ENCODE measurements around the gene ZNRD2.
A peak's percentile ranks its signal among the peaks of the same experiment; 100 is the strongest.

Gene ZNRD2

DNA sequence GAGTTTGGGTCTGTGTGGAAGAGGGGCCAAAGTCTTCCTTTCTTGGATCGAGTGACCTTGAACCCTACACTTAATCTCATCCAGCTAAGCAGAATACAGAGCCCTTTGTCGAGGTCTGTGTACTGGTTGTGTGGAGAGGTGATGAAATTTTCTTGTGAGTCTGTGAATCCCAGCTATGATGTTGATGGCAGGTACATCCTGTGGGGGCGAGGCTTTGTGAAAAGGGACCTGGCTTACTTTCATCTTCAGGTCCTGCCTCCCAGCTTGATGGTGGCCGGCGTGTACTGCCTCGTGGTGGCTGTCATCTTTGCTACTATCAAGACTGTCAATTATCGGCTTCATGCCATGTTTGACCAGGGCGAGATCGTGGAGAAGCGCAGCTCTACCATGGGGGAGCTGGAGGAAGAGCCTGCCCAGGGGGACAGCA lies 46.3 kb downstream of the ZNRD2 start:
- H3K4me3 ChIP-seq (ENCODE audit: low read depth, low read length) = peak overlapping the region; percentile 90
- TF ChIP-seq, protein P1, sequence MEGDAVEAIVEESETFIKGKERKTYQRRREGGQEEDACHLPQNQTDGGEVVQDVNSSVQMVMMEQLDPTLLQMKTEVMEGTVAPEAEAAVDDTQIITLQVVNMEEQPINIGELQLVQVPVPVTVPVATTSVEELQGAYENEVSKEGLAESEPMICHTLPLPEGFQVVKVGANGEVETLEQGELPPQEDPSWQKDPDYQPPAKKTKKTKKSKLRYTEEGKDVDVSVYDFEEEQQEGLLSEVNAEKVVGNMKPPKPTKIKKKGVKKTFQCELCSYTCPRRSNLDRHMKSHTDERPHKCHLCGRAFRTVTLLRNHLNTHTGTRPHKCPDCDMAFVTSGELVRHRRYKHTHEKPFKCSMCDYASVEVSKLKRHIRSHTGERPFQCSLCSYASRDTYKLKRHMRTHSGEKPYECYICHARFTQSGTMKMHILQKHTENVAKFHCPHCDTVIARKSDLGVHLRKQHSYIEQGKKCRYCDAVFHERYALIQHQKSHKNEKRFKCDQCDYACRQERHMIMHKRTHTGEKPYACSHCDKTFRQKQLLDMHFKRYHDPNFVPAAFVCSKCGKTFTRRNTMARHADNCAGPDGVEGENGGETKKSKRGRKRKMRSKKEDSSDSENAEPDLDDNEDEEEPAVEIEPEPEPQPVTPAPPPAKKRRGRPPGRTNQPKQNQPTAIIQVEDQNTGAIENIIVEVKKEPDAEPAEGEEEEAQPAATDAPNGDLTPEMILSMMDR (IDR thresholded peaks at IDR 0.05; ENCODE audit: borderline replicate concordance, insufficient read depth, low read depth, low read length) = no peak

DNA sequence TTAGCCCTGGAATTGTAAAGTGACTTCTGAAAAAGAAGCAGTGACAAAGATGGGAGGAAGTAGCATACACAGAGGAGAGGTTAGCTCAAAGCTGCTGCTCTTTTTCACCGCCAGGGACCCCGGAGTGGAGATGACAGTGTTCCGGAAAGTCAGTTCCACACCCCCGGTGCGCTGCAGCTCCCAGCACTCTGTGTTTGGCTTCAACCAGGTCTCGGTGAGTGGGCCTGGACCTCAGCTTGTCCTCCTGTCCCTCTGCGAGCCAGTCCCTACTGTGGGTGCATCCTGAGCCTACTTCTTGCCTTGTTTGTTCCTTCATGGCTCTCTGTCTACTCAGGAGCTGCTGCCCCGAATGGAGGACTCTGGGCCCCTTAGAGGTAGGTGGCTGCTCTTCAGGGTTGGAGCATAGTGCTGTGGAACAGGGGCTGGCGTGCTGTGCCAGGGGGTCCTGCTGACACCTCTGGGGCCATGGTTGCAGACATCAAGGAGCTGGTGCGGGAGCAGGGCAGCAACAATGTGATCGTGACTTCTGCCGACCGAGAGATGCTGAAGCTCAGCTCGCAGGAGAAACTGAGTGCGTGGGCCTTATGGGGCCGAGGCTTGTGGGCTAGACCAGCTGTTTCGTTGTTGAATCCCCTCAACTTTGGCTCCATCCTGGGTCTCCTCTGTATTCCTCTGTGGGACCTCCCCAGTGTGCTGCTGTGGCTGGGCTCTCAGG lies 47.0 kb downstream of the ZNRD2 start:
- H3K4me3 ChIP-seq (ENCODE audit: low read depth, low read length) = no peak overlapping the region
- TF ChIP-seq, protein P1 (IDR thresholded peaks at IDR 0.05; ENCODE audit: borderline replicate concordance, insufficient read depth, low read depth, low read length) = no peak

DNA sequence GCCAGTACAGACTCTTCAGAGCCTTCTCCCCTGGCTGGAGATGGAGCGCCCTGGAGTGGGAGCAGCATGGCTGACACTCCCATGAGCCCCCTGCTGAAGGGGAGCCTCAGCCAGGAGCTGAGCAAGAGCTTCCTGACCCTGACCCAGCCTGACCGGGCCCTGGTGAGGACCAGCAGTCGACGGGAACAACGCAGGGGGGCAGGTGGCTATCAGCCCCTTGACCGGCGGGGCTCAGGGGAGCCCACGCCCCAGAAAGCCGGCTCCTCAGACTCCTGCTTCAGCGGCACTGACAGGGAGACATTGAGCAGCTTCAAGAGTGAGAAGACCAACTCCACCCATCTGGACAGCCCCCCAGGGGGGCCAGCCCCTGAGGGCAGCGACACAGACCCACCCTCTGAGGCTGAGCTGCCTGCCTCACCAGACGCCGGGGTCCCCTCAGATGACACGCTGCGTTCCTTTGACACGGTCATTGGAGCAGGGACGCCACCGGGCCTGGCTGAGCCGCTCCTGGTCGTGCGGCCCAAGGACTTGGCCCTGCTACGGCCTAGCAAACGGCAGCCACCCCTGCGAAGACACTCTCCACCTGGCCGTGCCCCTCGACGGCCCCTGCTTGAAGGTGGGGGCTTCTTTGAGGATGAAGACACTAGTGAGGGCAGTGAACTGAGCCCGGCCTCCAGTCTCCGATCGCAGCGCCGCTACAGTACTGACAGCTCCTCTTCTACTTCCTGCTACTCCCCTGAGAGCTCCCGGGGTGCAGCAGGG lies 47.9 kb downstream of the ZNRD2 start:
- TF ChIP-seq, protein P1 (IDR thresholded peaks at IDR 0.05; ENCODE audit: borderline replicate concordance, insufficient read depth, low read depth, low read length) = no peak
- no peak overlapping the region for H3K4me3 ChIP-seq (ENCODE audit: low read depth, low read length)

DNA sequence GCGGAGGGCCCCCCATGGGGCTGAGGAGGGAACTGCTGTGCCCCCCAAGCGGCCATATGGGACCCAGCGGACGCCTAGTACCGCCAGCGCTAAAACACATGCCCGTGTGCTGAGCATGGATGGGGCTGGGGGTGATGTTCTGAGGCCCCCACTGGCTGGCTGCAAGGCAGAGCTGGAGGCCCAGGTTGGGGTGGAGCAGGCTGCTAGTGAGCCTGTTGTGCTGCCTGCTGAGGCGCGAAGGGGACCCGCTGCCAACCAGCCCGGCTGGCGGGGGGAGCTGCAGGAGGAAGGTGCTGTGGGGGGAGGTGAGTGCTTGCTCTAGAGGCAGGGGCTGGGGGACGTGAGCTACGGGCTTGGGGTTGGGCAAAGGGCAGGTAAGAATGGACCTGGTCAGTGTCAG lies 48.5 kb downstream of the ZNRD2 start:
- TF ChIP-seq, protein P1 (IDR thresholded peaks at IDR 0.05; ENCODE audit: borderline replicate concordance, insufficient read depth, low read depth, low read length) = no peak
- H3K4me3 ChIP-seq (ENCODE audit: low read depth, low read length) = no peak overlapping the region

- H3K4me3 ChIP-seq (ENCODE audit: low read depth, low read length) = no peak overlapping the region
- TF ChIP-seq, protein P1 (IDR thresholded peaks at IDR 0.05; ENCODE audit: borderline replicate concordance, insufficient read depth, low read depth, low read length) = no peak
Measured at GRCh38 chr11:65619281-65619928, 49.1 kb downstream of the ZNRD2 start.

DNA sequence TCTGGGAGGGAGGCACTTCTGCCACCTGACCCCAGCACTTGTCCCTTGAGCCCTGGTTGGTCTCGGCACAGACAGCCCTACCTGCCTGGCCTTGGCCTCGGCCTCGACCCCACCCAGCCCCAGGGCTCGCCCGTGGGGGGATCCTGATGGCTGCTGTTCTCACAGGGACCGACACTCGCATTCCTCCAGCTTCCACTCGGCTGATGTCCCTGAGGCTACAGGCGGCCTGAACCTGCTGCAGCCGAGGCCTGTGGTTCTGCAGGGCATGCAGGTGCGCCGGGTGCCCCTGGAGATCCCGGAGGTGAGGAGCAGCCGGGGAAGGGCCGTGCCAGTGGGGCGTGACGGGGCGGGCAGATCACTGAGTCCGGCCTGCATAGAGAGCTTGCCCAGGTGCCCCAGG lies 50.4 kb downstream of the ZNRD2 start:
- no peak overlapping the region for H3K4me3 ChIP-seq (ENCODE audit: low read depth, low read length)
- TF ChIP-seq, protein P1 (IDR thresholded peaks at IDR 0.05; ENCODE audit: borderline replicate concordance, insufficient read depth, low read depth, low read length) = no peak
